ENCODE results near the gene BANP. TPM values are rescaled to one million over a fixed set of nuclear protein-coding genes. Genes with fewer than 3 reads are reported as not detected.

BANP gene
- total and polyA plus RNA-seq, 2 donors (not counting 1 experiment from before 2014, with no cell fraction given): 9.3 to 31.0 TPM

DNA sequence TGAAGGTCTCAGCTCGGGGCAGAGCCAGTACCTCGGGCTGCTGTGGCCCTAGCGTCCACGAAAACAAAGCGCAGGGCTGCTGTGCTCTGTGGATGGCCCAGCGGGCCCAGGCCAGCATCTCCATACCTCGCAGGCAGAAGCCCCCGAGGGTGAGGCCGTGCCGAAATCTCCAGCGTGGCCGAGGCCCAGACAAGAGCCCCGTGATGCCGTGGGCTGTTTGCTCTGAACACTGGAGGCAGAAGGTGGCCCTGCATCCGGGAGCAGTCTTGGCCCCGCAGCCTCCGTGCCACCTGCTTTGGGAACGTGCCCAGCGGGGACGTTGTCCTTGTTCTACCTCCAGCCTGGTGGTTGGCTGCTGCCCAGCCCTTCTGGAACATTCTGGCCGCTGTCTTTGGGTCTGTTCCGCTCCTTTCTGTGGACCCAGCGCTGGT, 121.4 kb downstream of the BANP start:
- H3K79me2 ChIP-seq (ENCODE audit: control insufficient read depth, insufficient read depth, low read length): no peaks in the 10 kb centered on the region
- no peaks in the 10 kb centered on the region for H4K20me1 ChIP-seq (ENCODE audit: control insufficient read depth, extremely low read depth, insufficient read depth, low read length)
- H3K27ac ChIP-seq (ENCODE audit: insufficient read depth, low read length): no peak overlapping the region
- H3K9me3 ChIP-seq (ENCODE audit: control insufficient read depth, insufficient read depth, low read depth, low read length): no peaks in the 10 kb centered on the region
- no peaks in the 10 kb centered on the region for H3K27me3 ChIP-seq (ENCODE audit: control insufficient read depth, insufficient read depth, low read length)
- no peak overlapping the region for H3K4me3 ChIP-seq (replicated peaks in 1 of 4; ENCODE audit: control extremely low read depth in 1 of 4, insufficient read depth in 1 of 4, low read depth in 3 of 4, low read length in 4 of 4)
- TF ChIP-seq EZH2 (IDR thresholded peaks at IDR 0.05; ENCODE audit: low read length, missing control alignments): no peak
- TF ChIP-seq, protein P1, sequence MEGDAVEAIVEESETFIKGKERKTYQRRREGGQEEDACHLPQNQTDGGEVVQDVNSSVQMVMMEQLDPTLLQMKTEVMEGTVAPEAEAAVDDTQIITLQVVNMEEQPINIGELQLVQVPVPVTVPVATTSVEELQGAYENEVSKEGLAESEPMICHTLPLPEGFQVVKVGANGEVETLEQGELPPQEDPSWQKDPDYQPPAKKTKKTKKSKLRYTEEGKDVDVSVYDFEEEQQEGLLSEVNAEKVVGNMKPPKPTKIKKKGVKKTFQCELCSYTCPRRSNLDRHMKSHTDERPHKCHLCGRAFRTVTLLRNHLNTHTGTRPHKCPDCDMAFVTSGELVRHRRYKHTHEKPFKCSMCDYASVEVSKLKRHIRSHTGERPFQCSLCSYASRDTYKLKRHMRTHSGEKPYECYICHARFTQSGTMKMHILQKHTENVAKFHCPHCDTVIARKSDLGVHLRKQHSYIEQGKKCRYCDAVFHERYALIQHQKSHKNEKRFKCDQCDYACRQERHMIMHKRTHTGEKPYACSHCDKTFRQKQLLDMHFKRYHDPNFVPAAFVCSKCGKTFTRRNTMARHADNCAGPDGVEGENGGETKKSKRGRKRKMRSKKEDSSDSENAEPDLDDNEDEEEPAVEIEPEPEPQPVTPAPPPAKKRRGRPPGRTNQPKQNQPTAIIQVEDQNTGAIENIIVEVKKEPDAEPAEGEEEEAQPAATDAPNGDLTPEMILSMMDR (conservative IDR thresholded peaks at IDR 0.05 in 1 of 2, IDR thresholded peaks at IDR 0.05 in 1 of 2; ENCODE audit: low read depth in 1 of 2, low read length in 2 of 2): no peak
- DNase-seq (ENCODE audit: low read depth in 2 of 2): no peak
- no peak overlapping the region for H3K4me2 ChIP-seq (ENCODE audit: extremely low read depth, insufficient read depth, low read length)
- H3K9ac ChIP-seq (ENCODE audit: insufficient read depth, low read length): no peak overlapping the region
- no peak overlapping the region for H2AFZ ChIP-seq (ENCODE audit: low read length)
- no peaks in the 10 kb centered on the region for H3K4me1 ChIP-seq (ENCODE audit: control insufficient read depth, extremely low read depth, insufficient read depth, low read length)
- H3K36me3 ChIP-seq (ENCODE audit: control insufficient read depth, insufficient read depth, low read length): peaks cover 4% of the 10 kb centered on the region

DNA sequence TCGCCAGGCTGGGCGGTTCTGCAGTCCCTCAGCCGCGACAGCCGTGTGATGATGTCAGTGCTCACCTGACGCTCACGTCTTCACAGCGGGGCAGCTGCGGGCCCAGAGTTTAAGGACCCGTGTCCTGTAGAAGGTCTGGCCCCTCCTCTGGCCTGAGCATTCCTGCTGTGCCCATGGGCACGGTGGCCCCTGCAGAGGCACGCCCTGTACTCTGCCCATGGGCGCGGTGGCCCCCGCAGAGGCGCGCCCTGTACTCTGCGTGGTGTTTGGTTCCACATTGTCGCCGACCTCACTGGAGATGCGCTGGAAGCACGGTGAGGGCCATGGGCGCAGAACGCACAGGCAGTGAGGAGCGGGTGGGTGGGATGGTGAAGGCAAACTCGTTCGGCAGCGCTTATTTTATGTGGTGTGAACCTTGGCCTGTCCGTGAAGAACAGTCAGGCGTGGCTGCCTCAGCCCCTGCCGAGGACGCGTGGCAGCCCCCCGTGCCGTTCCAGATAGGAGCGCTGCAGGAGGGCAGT, 122.0 kb downstream of the BANP start:
- no peak overlapping the region for H3K4me2 ChIP-seq (ENCODE audit: extremely low read depth, insufficient read depth, low read length)
- no peaks in the 10 kb centered on the region for H3K79me2 ChIP-seq (ENCODE audit: control insufficient read depth, insufficient read depth, low read length)
- H3K4me1 ChIP-seq (ENCODE audit: control insufficient read depth, extremely low read depth, insufficient read depth, low read length): no peaks in the 10 kb centered on the region
- H3K9me3 ChIP-seq (ENCODE audit: control insufficient read depth, insufficient read depth, low read depth, low read length): no peaks in the 10 kb centered on the region
- DNase-seq (ENCODE audit: low read depth in 2 of 2): no peak
- no peak overlapping the region for H3K27ac ChIP-seq (ENCODE audit: insufficient read depth, low read length)
- no peak for TF ChIP-seq EZH2 (IDR thresholded peaks at IDR 0.05; ENCODE audit: low read length, missing control alignments)
- H4K20me1 ChIP-seq (ENCODE audit: control insufficient read depth, extremely low read depth, insufficient read depth, low read length): no peaks in the 10 kb centered on the region
- no peak overlapping the region for H3K9ac ChIP-seq (ENCODE audit: insufficient read depth, low read length)
- H3K27me3 ChIP-seq (ENCODE audit: control insufficient read depth, insufficient read depth, low read length): no peaks in the 10 kb centered on the region
- H3K4me3 ChIP-seq (replicated peaks in 1 of 4; ENCODE audit: control extremely low read depth in 1 of 4, insufficient read depth in 1 of 4, low read depth in 3 of 4, low read length in 4 of 4): no peak overlapping the region
- H2AFZ ChIP-seq (ENCODE audit: low read length): no peak overlapping the region
- H3K36me3 ChIP-seq (ENCODE audit: control insufficient read depth, insufficient read depth, low read length): peaks cover 4% of the 10 kb centered on the region

- no peak overlapping the region for H3K9ac ChIP-seq (ENCODE audit: insufficient read depth, low read length)
- H3K36me3 ChIP-seq (ENCODE audit: control insufficient read depth, insufficient read depth, low read length): peaks cover 4% of the 10 kb centered on the region
- no peak overlapping the region for H3K27ac ChIP-seq (ENCODE audit: insufficient read depth, low read length)
- H3K9me3 ChIP-seq (ENCODE audit: control insufficient read depth, insufficient read depth, low read depth, low read length): no peaks in the 10 kb centered on the region
- DNase-seq (ENCODE audit: low read depth in 2 of 2): no peak
- no peaks in the 10 kb centered on the region for H3K79me2 ChIP-seq (ENCODE audit: control insufficient read depth, insufficient read depth, low read length)
- no peaks in the 10 kb centered on the region for H3K27me3 ChIP-seq (ENCODE audit: control insufficient read depth, insufficient read depth, low read length)
- no peak overlapping the region for H3K4me2 ChIP-seq (ENCODE audit: extremely low read depth, insufficient read depth, low read length)
- H3K4me3 ChIP-seq (replicated peaks in 1 of 4; ENCODE audit: control extremely low read depth in 1 of 4, insufficient read depth in 1 of 4, low read depth in 3 of 4, low read length in 4 of 4): no peak overlapping the region
- no peak for TF ChIP-seq EZH2 (IDR thresholded peaks at IDR 0.05; ENCODE audit: low read length, missing control alignments)
- TF ChIP-seq, protein P1 (conservative IDR thresholded peaks at IDR 0.05 in 1 of 2, IDR thresholded peaks at IDR 0.05 in 1 of 2; ENCODE audit: low read depth in 1 of 2, low read length in 2 of 2): no peak
- H3K4me1 ChIP-seq (ENCODE audit: control insufficient read depth, extremely low read depth, insufficient read depth, low read length): no peaks in the 10 kb centered on the region
- no peak overlapping the region for H2AFZ ChIP-seq (ENCODE audit: low read length)
- no peaks in the 10 kb centered on the region for H4K20me1 ChIP-seq (ENCODE audit: control insufficient read depth, extremely low read depth, insufficient read depth, low read length)
Measured at GRCh38 chr16:88074041-88074440, 122.8 kb downstream of the BANP start.

All from fibroblast of lung (primary cell).